Uterus (tissue), 2 donors: ENCODE results near the gene HTT.

ENCODE experiments used
- CTCF ChIP-seq, 4 experiments: fragments of 200-600 bp in 2 of 4; fragments of 450-650 bp in 2 of 4; sonication (generic) in 2 of 4; IDR thresholded peaks; one replicate each; pipeline ENCODE4 v1.5.1; 2016 to 2019; ENCODE audit warnings: antibody characterized with exemption in 4 of 4, mild to moderate bottlenecking in 2 of 4, moderate library complexity in 1 of 4
- POLR2A ChIP-seq, 2 donors: fragments of 450-650 bp; IDR thresholded peaks; one replicate each; pipeline ENCODE4 v1.6.1; 2016; ENCODE audit warnings: antibody characterized with exemption in 2 of 2, mild to moderate bottlenecking in 1 of 2, moderate library complexity in 1 of 2

DNA sequence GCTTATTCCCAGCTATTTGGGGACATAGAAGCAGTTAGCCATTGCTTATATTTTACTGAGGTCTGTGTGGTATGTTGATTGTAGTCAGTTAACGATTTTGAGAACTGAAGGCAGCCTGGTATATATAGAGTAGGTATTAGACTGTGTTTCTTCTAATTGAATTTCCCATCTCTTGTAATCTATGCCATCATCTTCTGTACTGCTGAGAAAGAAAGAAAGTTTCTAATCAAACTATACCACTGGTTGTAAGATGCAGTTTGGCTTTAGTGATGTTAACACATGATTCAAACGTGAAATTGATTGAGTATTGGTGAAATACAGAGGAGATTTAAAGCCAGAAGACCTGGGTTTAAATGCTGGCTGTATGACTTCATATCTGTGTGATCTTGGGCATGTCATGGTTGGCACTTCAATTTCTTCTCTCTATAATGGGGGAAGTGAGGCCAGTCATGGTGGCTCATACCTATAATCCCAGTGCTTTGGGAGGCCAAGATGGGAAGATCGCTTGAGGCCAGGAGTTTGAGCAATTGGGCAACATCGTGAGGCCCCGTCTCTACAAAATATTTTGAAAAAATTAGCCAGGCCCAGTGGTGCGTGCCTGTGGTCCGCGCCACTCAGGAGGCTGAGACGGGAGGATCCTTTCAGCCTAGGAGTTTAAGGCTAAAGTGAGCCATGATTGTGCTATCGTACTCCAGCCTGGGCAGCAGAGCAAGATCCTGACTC lies 11.6 kb downstream of the HTT start:
- TF ChIP-seq POLR2A (IDR thresholded peaks at IDR 0.05) (no peak), CTCF (IDR thresholded peaks at IDR 0.05) (no peak)
